Heart left ventricle (tissue), 13 donors: Measurements from ENCODE around the gene LSP1.

Experiments used
- POLR2A ChIP-seq, 2 donors: fragments of 450-650 bp; IDR thresholded peaks; one replicate each; pipeline ENCODE4 v1.6.1; 2017; ENCODE audit warnings: antibody characterized with exemption in 2 of 2, mild to moderate bottlenecking in 2 of 2, moderate library complexity in 2 of 2
- TF ChIP-seq, protein P1 (sequence below), 12 donors: fragments of 200-600 bp; sonication (generic) in 4 of 12; IDR thresholded peaks; one replicate each; pipeline versions ENCODE4 v1.5.0 to v1.8.0; 2018 to 2022; ENCODE audit warnings: antibody characterized with exemption in 12 of 12, mild to moderate bottlenecking in 5 of 12
- donor health status: ischemic (EF 13 %, LVEDD 7.1; RV severe dilation, severe dysfunction).
- donor health status: DM: no; HTN: yes; CAD: no.
- donor health status: DM: no; HTN: no; CAD: no.
- donor health status: ischemic (EF 25% LVEDD 6.9; RV normal size, moderate dysfunction).
- donor health status: ischemic (EF 25% LVEDD 5.7; RV mildly dilated, moderate dysfunction).
- donor health status: ischemic (EF 35%, LVEDD 5.7; RV mildly dilated, moderate dysfunction).
- donor health status: nonischemic (EF 11% LVEDD 7.7; RV severe dilation, severe dysfunction).
- donor health status: DM: yes; HTN: yes; CAD: no.
- donor health status: PGD.
- donor health status: ischemic (EF 29% LVEDD 5.4; RV normal size, mild dysfunction).
- donor health status: nonischemic (EF 23%, LVEDD 6.1; RV moderate dilation, normal function).

DNA sequence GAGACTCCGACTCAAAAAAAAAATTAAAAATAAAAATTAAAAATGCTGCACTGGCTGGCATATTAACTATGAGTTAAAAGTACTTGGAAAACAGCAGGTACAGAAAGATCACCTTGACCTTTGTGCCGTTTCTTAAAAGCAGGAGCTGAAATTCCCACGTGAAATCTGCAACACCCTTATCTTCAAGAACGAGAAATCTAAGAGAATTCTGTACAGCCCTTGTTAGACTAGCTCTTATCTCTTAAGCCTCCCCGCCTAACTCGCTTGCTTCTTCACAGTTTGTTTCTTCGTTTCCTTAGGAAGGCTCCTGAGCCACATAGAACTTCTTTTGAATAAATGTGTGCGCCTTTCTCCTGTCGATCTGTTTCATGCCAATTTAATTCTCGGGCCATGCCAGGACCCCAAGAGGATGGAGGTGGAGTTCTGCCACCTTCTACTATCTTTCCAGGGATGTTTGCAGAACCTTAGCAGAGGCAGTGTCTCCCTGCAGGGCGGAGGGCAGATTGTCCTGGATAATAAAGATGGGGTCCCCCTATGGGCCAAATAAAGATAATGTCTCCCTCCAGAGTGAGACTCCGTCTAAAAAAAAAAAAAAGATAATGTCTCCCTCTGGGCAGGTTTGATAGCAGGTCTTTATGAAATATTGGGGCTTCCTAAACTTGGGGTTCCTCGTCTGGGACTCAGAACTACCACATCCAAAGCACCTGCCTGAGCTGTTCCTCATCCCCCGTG lies 45.5 kb upstream of the LSP1 start:
- TF ChIP-seq, protein P1, sequence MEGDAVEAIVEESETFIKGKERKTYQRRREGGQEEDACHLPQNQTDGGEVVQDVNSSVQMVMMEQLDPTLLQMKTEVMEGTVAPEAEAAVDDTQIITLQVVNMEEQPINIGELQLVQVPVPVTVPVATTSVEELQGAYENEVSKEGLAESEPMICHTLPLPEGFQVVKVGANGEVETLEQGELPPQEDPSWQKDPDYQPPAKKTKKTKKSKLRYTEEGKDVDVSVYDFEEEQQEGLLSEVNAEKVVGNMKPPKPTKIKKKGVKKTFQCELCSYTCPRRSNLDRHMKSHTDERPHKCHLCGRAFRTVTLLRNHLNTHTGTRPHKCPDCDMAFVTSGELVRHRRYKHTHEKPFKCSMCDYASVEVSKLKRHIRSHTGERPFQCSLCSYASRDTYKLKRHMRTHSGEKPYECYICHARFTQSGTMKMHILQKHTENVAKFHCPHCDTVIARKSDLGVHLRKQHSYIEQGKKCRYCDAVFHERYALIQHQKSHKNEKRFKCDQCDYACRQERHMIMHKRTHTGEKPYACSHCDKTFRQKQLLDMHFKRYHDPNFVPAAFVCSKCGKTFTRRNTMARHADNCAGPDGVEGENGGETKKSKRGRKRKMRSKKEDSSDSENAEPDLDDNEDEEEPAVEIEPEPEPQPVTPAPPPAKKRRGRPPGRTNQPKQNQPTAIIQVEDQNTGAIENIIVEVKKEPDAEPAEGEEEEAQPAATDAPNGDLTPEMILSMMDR (IDR thresholded peaks at IDR 0.05), result no peak
- no peak for TF ChIP-seq POLR2A (IDR thresholded peaks at IDR 0.05)
